WI38 (cell line): ENCODE measurements around the gene RRBP1.

Source experiments
- H3K4me3 ChIP-seq: 2 replicates; pipeline ENCODE4 v1.5.1; 2011; ENCODE audit warnings: low read depth, mild to moderate bottlenecking, control low read depth, low read length
- TF ChIP-seq, protein P1 (sequence below): IDR thresholded peaks from 2 replicates; pipeline ENCODE4 v1.5.1; 2012; ENCODE audit warnings: low read depth, mild to moderate bottlenecking, control low read depth, low read length

The RRBP1 gene

DNA sequence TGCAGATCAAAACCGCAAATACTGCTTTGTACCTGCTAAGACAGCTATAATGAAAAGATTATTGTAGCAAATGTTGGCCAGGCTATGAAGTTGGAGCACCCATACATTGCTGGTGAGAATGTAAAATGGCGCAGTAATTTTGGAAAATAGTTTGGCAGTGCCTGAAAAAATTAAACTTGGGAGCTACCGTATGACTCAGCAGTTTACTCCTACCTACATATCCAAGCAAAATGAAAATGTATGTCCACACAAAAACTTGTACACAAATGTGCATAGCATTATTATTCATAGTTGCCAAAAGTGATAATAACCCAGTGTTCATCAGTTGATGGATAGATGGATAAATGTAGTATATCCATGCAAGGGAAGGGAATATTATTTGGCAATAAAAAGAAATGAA is 98.9 kb downstream of the RRBP1 start:
- TF ChIP-seq, protein P1, sequence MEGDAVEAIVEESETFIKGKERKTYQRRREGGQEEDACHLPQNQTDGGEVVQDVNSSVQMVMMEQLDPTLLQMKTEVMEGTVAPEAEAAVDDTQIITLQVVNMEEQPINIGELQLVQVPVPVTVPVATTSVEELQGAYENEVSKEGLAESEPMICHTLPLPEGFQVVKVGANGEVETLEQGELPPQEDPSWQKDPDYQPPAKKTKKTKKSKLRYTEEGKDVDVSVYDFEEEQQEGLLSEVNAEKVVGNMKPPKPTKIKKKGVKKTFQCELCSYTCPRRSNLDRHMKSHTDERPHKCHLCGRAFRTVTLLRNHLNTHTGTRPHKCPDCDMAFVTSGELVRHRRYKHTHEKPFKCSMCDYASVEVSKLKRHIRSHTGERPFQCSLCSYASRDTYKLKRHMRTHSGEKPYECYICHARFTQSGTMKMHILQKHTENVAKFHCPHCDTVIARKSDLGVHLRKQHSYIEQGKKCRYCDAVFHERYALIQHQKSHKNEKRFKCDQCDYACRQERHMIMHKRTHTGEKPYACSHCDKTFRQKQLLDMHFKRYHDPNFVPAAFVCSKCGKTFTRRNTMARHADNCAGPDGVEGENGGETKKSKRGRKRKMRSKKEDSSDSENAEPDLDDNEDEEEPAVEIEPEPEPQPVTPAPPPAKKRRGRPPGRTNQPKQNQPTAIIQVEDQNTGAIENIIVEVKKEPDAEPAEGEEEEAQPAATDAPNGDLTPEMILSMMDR, result no peak
- no peak overlapping the region for H3K4me3 ChIP-seq

GRCh38 chr20:17580895-17581294 is 101.1 kb downstream of the RRBP1 start:
- TF ChIP-seq, protein P1, result no peak
- H3K4me3 ChIP-seq, result no peak overlapping the region

DNA sequence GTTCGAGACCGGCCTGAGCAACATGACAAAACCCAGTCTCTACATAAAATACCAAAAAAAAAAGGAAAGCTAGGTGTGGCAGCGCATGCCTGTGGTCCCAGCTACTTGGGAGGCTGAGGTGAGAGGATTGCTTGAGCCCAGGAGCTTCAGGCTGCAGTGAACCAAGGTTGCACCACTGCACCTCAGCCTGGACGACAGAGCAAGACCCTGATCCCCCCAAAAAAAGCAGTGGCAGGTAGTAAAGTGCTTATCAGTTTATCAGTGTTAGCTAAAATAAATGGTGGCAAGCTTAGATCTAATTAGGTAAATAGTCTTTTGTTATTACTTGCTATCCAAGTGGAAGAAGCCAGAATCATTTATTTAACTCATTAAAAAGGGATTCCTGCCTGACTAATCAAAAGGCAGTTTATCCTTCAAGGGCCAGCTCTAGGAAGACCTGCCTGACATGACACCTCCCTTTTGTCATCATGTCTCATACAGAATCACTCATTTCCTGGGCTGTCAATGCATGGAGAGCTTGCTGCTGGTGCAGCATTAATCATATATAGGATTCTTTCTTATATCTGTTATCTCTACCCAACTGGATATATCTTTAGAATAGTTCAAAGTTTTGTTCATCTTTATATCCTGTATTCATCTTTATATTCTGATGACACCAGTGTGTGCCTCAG is 102.5 kb downstream of the RRBP1 start:
- TF ChIP-seq, protein P1, result no peak
- no peak overlapping the region for H3K4me3 ChIP-seq

DNA sequence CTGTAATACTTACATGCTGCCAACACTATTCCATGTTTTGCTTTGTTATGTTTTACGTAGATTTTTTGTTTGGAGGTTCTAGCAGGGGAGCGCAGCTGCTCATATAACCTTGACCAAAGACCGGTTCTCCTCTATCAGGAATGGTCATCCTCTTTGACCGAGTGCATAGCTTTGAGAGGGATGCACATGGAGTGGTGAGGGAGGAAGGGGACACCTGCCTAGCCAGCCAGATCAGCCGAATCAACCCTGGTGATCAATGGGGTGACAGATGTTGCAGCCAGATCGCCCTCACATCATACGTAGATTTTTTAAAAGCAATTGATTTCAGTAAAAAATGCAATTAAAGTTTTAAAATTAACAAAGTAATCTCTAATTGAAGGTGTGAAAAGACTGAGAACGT is 105.8 kb downstream of the RRBP1 start:
- TF ChIP-seq, protein P1, result no peak
- no peak overlapping the region for H3K4me3 ChIP-seq

GRCh38 chr20:17573463-17573862 is 108.6 kb downstream of the RRBP1 start:
- TF ChIP-seq, protein P1, result no peak
- no peak overlapping the region for H3K4me3 ChIP-seq

DNA sequence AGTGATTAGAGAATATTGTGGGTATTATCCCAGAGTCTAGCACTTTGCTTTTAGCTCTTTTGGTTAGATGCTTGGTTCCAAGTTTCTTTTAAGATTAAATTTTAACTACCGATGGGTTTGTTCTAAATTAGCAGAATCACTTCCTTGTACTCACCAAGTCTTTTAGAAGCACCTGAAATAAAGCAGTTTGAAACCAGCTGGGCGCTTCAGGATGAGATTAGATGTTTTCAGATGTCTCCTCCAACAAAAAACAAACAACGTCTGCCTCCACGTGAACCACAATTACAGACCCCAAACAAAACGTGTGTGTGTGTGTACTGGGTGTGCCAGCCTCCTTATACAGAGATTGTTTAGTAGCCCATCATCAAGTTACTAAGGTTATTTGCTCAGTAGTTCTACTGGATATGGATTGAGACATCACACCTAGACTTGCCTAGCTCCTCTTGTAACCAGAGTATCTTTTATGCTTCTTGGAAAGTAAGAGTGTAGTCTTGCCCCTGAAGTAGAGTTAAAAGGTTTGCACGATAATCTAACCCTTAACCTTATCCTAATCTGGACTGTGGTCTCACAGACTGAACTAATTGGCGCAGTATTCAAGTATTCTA is 109.9 kb downstream of the RRBP1 start:
- peak overlapping the region; percentile 91 for H3K4me3 ChIP-seq
- TF ChIP-seq, protein P1, result no peak

DNA sequence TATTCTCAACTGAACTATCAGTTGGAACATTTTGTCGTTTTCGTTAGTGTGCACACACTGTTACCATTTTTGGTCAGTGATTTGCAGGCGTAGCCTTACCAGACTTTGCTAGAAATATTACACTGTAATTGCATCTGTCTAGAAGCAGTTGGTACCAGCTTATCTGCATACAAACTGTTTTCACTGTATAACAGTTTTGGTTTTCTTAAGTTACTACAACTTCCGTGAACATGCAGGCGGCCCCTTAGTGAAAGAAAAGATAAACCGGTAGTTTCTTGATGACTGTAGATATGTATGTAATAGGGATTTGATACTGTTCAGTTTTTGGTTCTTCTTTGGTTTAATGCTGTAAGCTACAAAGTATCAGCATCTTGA is 110.9 kb downstream of the RRBP1 start:
- TF ChIP-seq, protein P1, result no peak
- H3K4me3 ChIP-seq, result peak overlapping the region; percentile 91
